HG03442 (cell line): Measurements from ENCODE around the gene ZNF771.
A peak's percentile ranks its signal among the peaks of the same experiment; 100 is the strongest.
"Not testable (repeated sequence)": the region's sequence is repeated elsewhere in the genome, so short reads cannot be mapped to it uniquely, and the experiment has no call there.

Experiments used
- ATAC-seq: cut with Tn5 transposase; IDR thresholded peaks from one replicate; pipeline ENCODE4 v1.9.1; 2021; ENCODE audit warnings: mild to moderate bottlenecking, moderate library complexity; ENCODE audit not compliant: unreplicated experiment

Gene ZNF771

GRCh38 chr16:30458561-30459394 is 51.4 kb downstream of the ZNF771 start:
- peak; percentile 80 for ATAC-seq

DNA sequence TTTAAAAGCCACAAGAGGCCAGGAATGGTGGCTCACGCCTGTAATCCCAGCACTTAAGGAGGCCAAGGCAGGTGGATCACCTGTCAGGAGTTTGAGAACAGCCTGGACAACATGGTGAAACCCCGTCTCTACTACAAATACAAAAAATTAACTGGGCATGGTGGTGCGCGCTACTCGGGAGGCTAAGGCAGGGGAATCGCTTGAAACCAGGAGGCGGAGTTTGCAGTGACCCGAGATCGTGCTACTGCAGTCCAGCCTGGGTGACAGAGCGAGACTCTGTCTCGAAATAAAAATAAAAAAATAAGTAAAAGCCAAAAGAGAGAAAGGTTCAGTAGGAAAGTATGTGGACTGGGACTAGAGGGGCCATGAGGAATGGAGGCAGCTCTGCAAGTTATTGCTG is 52.0 kb downstream of the ZNF771 start:
- no peak for ATAC-seq

DNA sequence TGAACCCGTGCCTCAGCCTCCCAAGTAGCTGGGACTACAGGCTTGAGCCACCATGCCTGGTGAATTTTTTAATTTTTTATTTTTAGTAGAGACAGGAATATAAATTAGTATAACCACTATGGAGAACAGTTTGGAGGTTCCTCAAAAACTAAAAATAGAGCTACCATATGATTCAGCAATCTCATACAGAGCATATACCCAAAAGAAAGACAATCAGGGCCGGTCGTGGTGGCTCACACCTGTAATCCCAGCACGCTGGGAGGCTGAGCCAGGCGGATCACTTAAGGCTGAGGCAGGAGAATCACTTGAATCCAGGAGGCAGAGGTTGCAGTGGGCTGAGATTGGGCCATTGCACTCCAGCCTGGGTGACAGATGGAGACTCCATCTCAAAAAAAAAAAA is 54.0 kb downstream of the ZNF771 start:
- ATAC-seq = not testable (repeated sequence)

DNA sequence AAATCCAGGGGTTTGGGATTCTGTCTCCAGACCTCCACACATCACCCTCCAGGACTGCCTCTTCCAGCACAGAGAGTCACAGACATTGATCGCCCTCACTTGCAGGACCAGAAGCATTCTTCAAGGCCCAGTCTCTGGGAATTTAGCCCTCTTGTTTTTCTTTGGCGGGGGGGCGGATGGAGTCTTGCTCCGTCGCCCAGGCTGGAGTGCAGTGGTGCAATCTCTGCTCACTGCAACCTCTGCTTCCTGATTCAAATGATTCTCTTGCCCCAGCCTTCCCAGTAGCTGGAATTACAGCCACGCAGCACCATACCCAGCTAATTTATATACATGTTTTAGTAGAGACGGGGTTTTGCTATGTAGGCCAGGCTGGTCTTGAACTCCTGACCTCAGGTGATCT is 56.7 kb downstream of the ZNF771 start:
- no peak for ATAC-seq
